ENCODE measurements around the gene MAPK10.
"Not testable (repeated sequence)": the region's sequence is repeated elsewhere in the genome, so short reads cannot be mapped to it uniquely, and the experiment has no call there.

MAPK10 gene

GRCh38 chr4:86174506-86174905 is 185.3 kb downstream of the MAPK10 start:
- DNase-seq = no peak

DNA sequence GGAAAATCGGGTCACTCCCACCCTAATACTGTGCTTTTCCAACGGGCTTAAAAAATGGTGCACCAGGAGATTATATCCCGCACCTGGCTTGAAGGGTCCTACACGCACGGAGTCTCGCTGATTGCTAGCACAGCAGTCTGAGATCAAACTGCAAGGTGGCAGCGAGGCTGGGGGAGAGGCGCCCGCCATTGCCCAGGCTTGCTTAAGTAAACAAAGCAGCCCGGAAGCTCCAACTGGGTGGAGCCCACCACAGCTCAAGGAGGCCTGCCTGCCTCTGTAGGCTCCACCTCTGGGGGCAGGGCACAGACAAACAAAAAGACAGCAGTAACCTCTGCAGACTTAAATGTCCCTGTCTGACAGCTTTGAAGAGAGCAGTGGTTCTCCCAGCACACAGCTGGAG is 191.5 kb downstream of the MAPK10 start:
- DNase-seq = not testable (repeated sequence)

DNA sequence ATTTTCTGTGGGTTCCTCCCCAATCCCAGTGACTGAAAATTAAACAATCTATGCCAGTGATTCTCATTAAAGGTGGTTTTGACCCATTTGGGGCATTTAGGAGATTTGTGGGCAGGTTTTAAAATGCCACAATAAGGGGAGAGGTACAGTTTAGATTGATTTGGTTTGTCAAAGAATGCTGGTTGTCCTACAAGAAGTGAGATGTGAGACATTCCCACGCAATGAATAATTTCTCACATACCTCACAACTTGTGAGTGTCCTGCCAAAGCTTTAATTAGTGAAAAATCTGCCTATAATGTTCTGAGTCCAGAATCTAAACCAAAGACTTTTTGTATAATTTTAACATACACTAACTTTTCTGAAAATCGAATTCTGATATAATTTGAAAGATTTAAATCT is 199.4 kb downstream of the MAPK10 start:
- DNase-seq = no peak

DNA sequence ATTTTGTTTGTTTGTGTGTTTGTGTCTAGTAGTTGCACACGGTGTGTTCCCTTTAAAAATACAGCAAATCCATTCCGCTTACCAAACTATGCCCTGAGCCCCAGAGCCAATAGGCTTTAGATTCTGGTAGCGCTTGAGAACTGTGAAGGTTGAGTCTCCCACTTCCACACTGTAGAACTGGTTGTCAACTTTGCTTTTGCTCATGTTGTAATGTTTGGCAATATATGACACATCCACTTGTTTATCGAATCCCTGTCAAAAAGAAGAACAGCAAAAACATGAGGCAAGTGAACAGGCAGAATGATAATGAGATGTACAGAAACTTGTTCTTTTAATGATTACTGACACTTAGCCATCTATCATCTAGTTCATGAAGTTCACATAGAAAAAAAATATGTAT is 200.6 kb downstream of the MAPK10 start:
- no peak for DNase-seq

- DNase-seq = no peak
These were observed 203.3 kb downstream of the MAPK10 start for GRCh38 chr4:86156531-86156930.

GRCh38 chr4:86155766-86156165 is 204.1 kb downstream of the MAPK10 start:
- no peak for DNase-seq

DNA sequence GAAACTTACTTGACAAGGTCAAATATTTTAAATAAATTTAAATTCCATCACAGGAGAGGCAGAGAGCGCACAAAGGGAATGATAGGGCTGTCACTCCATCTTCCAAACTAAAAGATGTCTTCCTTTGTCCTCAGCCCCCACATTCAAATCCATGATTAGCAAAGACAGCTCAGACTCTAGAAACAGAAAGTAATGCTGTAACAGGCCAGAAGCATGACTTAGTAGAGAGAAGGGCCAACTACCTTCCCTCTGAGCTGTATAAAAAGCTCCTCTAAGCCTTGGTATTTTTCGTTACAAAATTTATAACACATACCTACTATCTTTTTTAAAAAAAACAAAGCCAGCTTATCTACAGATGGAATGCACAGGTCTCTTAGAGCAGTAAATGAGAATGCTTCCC is 207.4 kb downstream of the MAPK10 start:
- no peak for DNase-seq

DNA sequence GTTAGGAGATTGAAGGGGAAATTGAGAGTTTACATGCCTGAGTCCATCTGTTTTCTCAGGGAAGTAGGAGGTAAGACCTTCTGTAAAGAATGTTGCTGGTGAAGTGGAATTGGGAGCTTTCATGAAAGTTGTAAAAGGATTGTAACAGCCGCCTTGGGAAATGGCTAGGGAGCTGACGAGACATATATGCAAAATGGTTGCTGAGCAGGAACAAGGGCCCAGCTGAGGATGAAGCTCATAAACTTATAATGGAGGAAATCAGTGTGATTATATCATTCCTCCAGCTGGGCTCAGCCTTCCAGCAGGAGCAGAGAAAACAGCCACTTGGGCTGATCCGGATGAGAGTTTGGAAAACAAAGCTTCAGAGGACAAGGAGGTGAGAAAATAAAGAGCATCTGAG is 208.7 kb downstream of the MAPK10 start:
- no peak for DNase-seq

GRCh38 chr4:86141161-86141560 is 218.7 kb downstream of the MAPK10 start:
- DNase-seq = no peak

DNA sequence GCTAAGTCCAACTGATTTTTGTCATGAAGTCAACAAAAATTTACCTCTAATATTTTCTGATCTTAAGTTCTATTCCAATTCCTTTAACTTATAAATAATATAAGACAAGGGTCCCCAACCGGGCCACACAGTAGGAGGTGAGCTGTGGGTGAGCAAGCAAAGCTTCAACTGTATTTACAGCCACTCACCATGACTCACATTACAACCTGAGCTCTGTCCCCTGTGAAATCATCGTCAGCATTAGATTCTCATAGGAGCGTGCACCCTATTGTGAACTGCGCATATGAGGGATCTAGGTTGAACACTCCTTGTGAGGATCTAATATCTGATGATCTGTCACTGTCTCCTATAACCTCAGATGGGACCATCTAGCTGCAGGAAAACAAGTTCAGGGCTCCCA is 227.4 kb downstream of the MAPK10 start:
- DNase-seq = no peak

DNA sequence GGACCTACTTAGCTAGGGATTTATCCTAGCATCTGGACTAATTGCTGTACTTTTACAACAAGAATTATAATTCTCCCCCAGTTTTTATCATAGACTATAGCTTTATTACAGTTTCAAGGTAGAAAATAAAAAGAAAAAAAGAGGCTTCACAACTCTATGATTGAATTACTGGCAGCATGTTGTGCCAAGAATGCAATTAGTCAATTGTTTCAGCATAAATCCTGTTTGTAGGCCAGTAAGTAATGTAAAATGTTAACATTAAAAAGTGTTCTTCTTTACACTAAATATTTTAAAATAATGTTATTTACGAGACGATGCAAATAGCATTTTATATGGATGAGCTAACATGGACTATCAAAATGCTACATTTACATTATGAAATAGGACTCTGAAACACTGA is 228.4 kb downstream of the MAPK10 start:
- no peak for DNase-seq

- no peak for DNase-seq
These were observed 229.5 kb downstream of the MAPK10 start for GRCh38 chr4:86130160-86130933.

DNA sequence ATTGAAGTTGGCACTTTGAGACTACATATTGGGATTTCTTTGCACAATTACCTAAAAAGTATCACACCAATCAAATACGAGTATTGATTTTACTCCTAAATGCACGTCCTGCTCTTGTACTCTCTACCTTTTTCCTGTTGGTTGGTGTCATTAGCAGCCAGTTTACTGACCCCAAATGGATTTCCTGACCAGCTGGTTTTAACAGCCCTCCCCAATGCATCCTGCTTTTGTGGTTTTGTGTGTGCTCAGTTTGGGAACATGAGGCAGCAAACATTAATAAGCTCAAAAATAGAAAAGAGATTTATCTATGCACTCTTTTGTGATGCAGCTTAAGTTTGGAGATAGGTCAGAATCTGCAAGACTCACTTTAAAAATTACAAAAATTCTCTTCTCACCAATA is 230.3 kb downstream of the MAPK10 start:
- DNase-seq = no peak

DNA sequence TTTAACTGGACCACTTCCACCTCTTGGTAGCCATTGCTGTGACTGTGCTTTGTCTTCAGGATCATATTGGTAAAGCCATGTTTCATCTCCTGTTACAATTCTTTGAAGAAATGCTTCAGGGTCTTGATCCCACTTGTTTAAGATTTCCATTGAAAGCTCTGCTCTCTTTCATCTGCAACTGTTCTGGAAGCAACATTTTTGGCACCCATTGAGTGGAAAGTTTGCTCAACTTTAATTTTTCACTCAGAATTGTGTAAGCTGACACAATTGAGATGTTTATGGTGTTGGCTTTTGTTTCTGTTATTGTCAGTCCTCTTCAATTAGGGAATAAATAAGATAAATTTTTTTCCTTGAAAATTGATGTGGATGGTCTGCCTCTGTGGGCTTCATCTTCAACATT is 237.4 kb downstream of the MAPK10 start:
- DNase-seq = no peak

DNA sequence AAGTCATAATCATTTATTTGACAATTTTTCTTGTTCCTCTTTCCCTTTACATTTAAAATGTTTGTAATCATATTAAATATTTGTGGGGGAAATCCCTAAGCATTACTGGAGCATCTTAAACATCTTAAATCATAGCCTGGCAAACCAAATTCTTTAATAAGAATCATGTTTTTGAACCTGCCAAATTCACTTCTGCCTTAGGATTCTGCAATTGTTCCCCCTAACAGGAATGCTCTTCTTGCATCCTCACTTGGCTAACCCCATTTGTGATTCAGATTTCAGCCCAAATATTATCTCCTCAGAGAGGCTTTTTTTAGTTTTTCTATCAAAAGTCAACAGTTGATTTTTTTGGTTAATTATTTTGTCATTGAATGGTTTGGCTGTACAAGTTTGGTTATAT is 241.1 kb downstream of the MAPK10 start:
- DNase-seq = no peak

- DNase-seq = no peak
These were observed 242.0 kb downstream of the MAPK10 start for GRCh38 chr4:86117705-86118302.

DNA sequence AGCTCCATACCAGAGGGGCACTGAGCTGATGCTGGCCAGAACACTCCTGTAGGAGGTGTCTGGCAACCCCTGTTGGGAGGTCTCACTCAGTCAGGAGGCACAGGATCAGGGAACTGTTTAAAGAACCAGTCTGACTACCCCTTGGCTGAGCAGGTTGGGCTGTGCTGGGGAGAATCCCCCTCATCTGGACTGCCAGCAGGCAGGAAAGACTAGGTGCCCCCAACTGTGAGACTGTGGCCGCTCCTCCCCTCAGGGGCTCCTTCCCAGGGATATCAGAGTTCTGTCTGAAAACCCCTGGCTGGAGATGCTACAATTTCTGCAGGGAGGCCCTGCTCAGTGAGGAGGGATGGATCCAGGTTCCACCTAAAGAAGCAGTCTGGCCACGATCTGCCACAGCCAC is 245.3 kb downstream of the MAPK10 start:
- DNase-seq = no peak

DNA sequence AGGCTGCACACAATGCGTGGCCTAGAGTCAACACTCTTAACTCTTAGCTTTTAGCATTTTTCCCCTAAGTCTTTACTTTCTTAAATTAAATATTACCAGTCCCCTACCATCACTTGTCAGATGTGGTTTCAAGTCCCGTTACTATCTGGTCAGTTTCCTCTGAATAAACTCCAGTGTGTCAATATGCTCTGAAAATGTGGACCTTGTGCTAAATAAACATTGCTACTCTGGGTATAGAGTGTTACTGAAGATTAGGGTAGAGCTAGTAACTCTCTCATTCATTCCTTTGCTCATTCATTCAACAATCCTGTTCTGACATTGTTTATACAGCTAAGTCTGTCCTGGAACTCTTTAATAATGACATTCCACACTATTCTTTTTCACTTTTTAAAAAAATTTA is 251.0 kb downstream of the MAPK10 start:
- DNase-seq = no peak

DNA sequence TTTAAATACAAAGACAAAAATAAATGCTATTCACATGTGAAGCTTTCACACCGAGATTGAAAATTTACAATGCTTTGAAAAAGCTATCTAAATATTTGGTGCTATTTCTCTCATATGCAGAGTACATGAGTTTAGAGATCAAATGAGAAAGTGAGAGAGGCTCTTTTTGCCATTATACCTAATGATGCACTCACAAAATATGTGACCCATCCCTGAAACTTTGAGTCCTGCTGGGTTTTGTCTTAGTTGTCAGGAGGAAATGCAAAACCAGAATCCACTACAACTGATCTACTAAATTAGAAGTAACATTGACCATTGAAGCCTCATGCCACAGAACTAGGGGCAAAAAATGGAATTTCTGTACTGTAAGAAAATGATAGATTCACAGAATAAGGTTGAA is 251.7 kb downstream of the MAPK10 start:
- DNase-seq = no peak

DNA sequence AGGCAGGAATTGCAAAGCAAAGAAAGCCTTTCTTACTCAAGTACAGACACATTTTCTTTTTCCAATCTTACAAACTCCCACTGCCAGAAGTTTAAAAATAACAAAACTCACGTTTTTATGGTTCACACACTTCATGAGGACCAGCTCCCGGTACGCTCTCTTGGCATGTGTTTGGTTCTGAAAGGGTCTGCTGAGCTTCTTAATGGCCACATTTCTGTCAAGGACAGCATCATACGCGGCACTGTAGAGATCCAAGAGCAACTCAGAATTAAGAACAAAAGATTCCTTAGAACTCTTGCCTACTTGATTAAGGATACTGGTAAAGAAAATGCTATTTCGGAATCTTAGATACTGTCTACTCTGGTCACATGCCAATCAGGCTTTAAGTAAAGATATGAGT is 252.7 kb downstream of the MAPK10 start:
- DNase-seq = no peak

DNA sequence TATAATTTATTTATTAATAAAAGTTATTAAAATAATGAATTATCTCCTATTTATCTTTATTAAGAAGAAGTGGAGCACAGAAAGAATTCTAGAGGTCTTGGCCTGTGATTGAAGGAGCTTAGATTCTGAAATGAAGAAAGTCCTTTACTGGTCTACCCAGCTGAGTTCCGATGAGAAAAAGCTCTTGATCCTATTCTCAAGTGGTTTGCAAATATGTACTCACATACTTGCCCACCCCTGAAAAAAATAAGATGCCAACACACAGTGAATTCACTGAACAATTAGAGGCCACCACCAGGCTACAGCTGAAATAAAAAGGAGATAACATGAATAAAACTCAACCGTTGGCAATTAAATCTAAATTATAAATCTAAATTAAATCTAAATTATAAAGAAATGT is 253.4 kb downstream of the MAPK10 start:
- no peak for DNase-seq

GRCh38 chr4:86101841-86102240 is 258.0 kb downstream of the MAPK10 start:
- DNase-seq = no peak

DNA sequence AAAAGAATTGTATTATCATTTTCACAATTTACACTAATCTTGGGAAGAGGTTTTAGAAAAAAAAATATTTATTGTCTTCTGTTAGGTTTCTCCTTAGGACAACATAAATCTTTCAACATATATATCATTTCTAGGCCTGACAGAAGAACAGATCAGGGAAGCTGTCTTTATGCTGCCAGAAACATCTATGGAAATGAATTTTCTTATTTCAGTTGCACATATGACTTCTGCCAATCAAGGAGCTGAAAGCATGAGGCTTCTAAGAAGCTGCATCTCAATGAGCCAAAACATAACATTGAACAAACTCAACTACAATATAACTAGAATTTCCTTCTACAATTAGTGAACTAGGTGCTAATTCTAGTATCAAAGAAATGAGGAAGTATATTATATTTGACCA is 258.4 kb downstream of the MAPK10 start:
- no peak for DNase-seq

DNA sequence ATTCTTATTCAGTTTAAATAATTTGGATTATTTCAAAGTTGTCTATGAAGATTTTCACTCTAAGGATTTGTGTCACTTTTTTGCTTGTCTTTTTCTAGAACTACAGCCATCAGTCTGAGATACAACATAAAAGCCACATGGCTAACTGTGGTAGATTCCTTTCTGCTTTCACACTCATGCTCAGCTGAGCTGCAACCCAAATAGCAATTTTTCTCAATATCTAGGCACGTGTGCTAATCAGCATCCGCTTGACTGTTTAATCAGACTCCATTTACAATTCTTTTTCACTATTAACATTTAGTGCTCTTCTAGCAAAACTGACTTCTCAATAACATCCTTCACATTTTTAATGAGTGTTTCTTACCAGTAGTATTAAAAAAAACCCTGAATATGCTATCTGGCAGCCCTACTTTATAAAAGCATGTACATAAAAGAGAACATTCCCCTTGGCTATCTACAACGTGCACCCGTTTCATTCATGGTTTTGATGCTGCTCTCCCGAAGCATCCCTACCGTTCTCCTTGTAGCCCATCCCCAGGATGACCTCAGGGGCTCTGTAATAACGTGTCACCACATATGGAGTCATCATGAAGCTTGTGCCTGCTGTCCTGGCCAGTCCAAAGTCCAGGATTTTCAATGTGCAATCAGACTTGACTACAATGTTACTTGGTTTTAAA is 259.2 kb downstream of the MAPK10 start:
- DNase-seq = no peak
